GM23248 (cell line): Measurements from ENCODE around the gene SLC27A3.

Source experiments
- EZH2 ChIP-seq: fragments of 200-600 bp; sonication (generic); IDR thresholded peaks from 2 replicates; pipeline ENCODE4 v1.6.1; 2018; ENCODE audit warnings: antibody characterized with exemption, mild to moderate bottlenecking; ENCODE audit not compliant: insufficient read depth, poor library complexity, severe bottlenecking
- EZH2phosphoT487 ChIP-seq: fragments of 200-600 bp; sonication (generic); IDR thresholded peaks from 2 replicates; pipeline ENCODE4 v1.6.1; 2018; ENCODE audit warnings: antibody characterized with exemption, moderate library complexity, mild to moderate bottlenecking, low read depth; ENCODE audit not compliant: insufficient read depth

DNA sequence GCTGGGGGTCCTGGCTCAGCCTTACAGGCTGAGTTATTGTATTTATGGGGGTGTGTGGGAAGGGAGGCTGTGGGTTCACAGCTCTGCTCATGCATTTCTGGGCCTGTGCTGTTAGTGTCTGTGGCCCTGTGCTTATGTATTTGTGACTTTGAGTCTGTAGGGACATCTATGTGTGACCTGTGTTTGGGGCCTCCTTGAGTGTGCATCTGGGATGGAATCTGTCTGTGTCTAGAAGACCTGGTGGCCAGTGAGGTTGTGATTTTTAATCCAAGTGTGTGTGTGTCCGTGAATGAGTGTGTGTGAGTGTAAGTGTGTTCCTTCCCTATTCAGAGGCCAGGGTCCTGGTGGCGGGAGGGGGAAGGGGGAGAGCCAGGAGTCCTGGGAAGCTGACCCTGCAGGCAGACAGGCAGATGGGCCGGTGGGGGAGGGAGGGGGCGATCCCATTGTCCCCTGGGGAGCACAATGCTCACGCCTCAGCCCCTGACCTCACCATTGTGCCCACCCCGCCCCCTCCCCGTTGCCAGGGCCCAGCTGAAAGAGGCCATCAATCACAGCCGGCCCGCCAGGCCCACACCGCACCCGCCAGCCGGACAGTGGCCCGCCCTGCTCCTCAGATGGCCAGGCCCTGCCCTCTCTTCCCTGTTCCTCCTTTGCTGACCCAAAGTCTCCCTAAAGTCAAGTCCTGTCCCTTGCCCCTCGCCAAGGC lies 19.6 kb downstream of the SLC27A3 start:
- no peak for TF ChIP-seq EZH2phosphoT487
- no peak for TF ChIP-seq EZH2
